Panc1 (cell line): Measurements from ENCODE around the gene U2AF1L4. TPM values are rescaled to one million over a fixed set of nuclear protein-coding genes. Genes with fewer than 3 reads are reported as not detected.

ENCODE experiments used
- ATAC-seq: fragments of 200-7000 bp; cut with Tn5 transposase; 2 replicates; pipeline ENCODE4 v1.9.1; 2020; ENCODE audit warnings: mild to moderate bottlenecking, moderate library complexity
- BruUV-seq: library from RNA; stranded (reverse); fragments of 400-500 nt; replicated peaks from 2 replicates; lab custom pipeline; 2021; lab: Mats Ljungman, UMichigan
- CTCF ChIA-PET: fragments of 300-600 bp; sonication (Branson Sonifier 250); formaldehyde crosslinking; loops from one replicate; lab custom pipeline; 2022; ENCODE audit warnings: antibody characterized with exemption; lab: Charles Lee
- POLR2A ChIA-PET: fragments of 300-600 bp; sonication (Branson Sonifier 250); formaldehyde crosslinking; loops from one replicate; lab custom pipeline; 2022; ENCODE audit warnings: antibody characterized with exemption; lab: Charles Lee
- DNase-seq: peaks from one replicate; pipeline ENCODE4 v3.0.0-alpha.2; 2010; ENCODE audit warnings: low read depth, low spot score
- H3K27ac ChIP-seq: 2 replicates; pipeline ENCODE4 v1.5.1; 2011; ENCODE audit warnings: mild to moderate bottlenecking, low read length, inconsistent platforms
- H3K27me3 ChIP-seq: fragments of 200-500 bp; sonication (Bioruptor generic); 2 replicates; pipeline ENCODE4 v1.6.0; 2014; ENCODE audit warnings: low read length, inconsistent platforms; ENCODE audit not compliant: control insufficient read depth, insufficient read depth
- H3K36me3 ChIP-seq: fragments of 200-500 bp; sonication (Bioruptor generic); 2 replicates; pipeline ENCODE4 v1.5.1; 2014; ENCODE audit warnings: inconsistent platforms, mild to moderate bottlenecking, low read length, moderate library complexity; ENCODE audit not compliant: control insufficient read depth, insufficient read depth
- H3K4me1 ChIP-seq: 2 replicates; pipeline ENCODE4 v1.5.1; 2011; ENCODE audit warnings: inconsistent platforms, mild to moderate bottlenecking, low read length, moderate library complexity; ENCODE audit not compliant: control insufficient read depth, insufficient read depth
- H3K4me3 ChIP-seq, 2 experiments: 2 replicates each; pipeline ENCODE4 v1.5.1; 2011 to 2012; ENCODE audit warnings: low read depth in 2 of 2, low read length in 2 of 2, mild to moderate bottlenecking in 2 of 2, inconsistent platforms in 1 of 2, moderate library complexity in 1 of 2
- H3K9me3 ChIP-seq: fragments of 200-500 bp; sonication (Bioruptor generic); 2 replicates; pipeline ENCODE4 v1.5.1; 2014; ENCODE audit warnings: low read depth, mild to moderate bottlenecking, inconsistent platforms, low read length, moderate library complexity; ENCODE audit not compliant: control insufficient read depth, insufficient read depth
- POLR2AphosphoS5 ChIP-seq: IDR thresholded peaks from 2 replicates; pipeline ENCODE4 v1.6.1; 2012; ENCODE audit warnings: mild to moderate bottlenecking, low read depth, low read length, moderate library complexity
- SIN3A ChIP-seq: IDR thresholded peaks from 2 replicates; pipeline ENCODE4 v1.6.1; 2012; ENCODE audit warnings: low read depth, mild to moderate bottlenecking, low read length, moderate library complexity, borderline replicate concordance; ENCODE audit not compliant: insufficient read depth
- TCF7L2 ChIP-seq: IDR thresholded peaks from 2 replicates; pipeline ENCODE4 v1.6.1; 2011; ENCODE audit warnings: mild to moderate bottlenecking, low read depth, low read length, inconsistent platforms
- in situ Hi-C: cut with HindIII; loops from 2 replicates; pipeline ENCODE4 v1.10.0; 2016; ENCODE audit warnings: low sequenced_read_pairs, low pct_unique_long_range_greater_than_20kb
- intact Hi-C: fragments of 100-400 bp; cut with micrococcal nuclease; formaldehyde crosslinking; loops from one replicate; pipeline ENCODE4 v1.10.0; 2022; ENCODE audit not compliant: unreplicated experiment
- total RNA-seq: library from RNA; stranded (reverse); gene quantifications from one replicate; pipeline ENCODE4 v1.2.1, GENCODE V29; 2021; ENCODE audit not compliant: unreplicated experiment
- TF ChIP-seq, protein P1 (sequence below): fragments of 450-650 bp; IDR thresholded peaks from 2 replicates; pipeline ENCODE4 v1.5.1; 2017; ENCODE audit warnings: mild to moderate bottlenecking
- TF ChIP-seq, protein P2 (sequence below), 2 experiments: IDR thresholded peaks; 2 replicates each; pipeline ENCODE4 v1.6.1; 2011 to 2012; ENCODE audit warnings: low read depth in 2 of 2, control low read depth in 1 of 2, low read length in 1 of 2, mild to moderate bottlenecking in 1 of 2, moderate library complexity in 1 of 2; ENCODE audit not compliant: insufficient read depth in 1 of 2

U2AF1L4 gene
- total RNA-seq, 1 experiment from 2014 or later: 29.8 TPM

- ChIA-PET CTCF (no interaction called here), POLR2A (no interaction called here)
- in situ Hi-C loops: no loop called here
- Histone ChIP-seq H3K36me3 (peaks cover 3% of the 10 kb centered on the region; the same call in 1 of the 2 replicates), H3K4me1 (peaks cover 21% of the 10 kb centered on the region), H3K9me3 (no peaks in the 10 kb centered on the region), H3K27ac (peak overlapping the region; percentile 74), H3K4me3 (peak overlapping the region; percentile 67 to 79), H3K27me3 (no peaks in the 10 kb centered on the region)
- DNase-seq: no peak
- no TSS peak for BruUV-seq
- intact Hi-C loops: no loop called here
- ATAC-seq: no peak
- TF ChIP-seq SIN3A: no peak
- TF ChIP-seq, protein P1, sequence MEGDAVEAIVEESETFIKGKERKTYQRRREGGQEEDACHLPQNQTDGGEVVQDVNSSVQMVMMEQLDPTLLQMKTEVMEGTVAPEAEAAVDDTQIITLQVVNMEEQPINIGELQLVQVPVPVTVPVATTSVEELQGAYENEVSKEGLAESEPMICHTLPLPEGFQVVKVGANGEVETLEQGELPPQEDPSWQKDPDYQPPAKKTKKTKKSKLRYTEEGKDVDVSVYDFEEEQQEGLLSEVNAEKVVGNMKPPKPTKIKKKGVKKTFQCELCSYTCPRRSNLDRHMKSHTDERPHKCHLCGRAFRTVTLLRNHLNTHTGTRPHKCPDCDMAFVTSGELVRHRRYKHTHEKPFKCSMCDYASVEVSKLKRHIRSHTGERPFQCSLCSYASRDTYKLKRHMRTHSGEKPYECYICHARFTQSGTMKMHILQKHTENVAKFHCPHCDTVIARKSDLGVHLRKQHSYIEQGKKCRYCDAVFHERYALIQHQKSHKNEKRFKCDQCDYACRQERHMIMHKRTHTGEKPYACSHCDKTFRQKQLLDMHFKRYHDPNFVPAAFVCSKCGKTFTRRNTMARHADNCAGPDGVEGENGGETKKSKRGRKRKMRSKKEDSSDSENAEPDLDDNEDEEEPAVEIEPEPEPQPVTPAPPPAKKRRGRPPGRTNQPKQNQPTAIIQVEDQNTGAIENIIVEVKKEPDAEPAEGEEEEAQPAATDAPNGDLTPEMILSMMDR: no peak; the same call in 1 of the 2 replicates
- TF ChIP-seq TCF7L2: no peak
- TF ChIP-seq POLR2AphosphoS5: no peak
- TF ChIP-seq, protein P2, sequence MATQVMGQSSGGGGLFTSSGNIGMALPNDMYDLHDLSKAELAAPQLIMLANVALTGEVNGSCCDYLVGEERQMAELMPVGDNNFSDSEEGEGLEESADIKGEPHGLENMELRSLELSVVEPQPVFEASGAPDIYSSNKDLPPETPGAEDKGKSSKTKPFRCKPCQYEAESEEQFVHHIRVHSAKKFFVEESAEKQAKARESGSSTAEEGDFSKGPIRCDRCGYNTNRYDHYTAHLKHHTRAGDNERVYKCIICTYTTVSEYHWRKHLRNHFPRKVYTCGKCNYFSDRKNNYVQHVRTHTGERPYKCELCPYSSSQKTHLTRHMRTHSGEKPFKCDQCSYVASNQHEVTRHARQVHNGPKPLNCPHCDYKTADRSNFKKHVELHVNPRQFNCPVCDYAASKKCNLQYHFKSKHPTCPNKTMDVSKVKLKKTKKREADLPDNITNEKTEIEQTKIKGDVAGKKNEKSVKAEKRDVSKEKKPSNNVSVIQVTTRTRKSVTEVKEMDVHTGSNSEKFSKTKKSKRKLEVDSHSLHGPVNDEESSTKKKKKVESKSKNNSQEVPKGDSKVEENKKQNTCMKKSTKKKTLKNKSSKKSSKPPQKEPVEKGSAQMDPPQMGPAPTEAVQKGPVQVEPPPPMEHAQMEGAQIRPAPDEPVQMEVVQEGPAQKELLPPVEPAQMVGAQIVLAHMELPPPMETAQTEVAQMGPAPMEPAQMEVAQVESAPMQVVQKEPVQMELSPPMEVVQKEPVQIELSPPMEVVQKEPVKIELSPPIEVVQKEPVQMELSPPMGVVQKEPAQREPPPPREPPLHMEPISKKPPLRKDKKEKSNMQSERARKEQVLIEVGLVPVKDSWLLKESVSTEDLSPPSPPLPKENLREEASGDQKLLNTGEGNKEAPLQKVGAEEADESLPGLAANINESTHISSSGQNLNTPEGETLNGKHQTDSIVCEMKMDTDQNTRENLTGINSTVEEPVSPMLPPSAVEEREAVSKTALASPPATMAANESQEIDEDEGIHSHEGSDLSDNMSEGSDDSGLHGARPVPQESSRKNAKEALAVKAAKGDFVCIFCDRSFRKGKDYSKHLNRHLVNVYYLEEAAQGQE (IDR thresholded peaks at IDR 0.05; ENCODE audit: insufficient read depth in 1 of 2, low read depth in 2 of 2, low read length in 1 of 2): no peak
Observed at GRCh38 chr19:35741203-35741515, 4.1 kb downstream of the U2AF1L4 start.

DNA sequence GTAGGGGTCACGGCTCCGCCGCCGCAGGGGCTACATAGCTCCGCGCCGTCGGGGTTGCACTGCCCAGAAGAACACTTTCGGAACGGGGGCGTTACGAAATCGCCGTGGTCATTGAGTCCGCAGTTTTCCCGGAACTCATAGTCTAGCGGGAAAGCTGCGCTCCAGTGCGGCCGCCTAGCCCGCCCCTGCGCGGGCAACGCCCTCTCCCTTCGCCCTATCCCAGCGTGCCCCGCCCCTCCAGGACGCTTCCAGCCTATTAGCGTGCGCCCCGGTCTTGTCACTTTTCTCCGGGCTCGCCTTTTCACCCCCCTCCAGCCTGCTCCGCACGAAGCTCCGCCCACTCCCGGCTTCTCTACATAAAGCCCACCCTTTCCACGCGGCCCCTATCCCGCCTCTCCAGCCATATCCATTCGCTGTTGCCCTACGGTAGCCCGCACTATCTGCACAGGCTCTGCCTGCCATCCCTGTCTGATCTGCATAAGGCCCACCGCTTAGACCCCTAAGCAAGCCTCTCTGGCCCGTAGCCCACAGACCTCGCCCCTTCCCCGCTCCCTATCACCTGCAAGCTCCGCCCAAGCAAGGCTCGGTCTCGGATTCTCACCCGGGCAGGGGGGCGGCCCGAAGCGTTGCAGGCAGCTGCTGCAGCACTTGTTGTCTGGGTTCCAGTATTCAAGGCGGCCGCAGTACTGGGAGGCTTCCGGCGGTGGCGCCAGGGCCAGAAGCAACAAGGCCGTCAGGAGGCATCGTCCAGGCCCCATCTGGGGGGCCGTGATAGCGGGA is 4.6 kb downstream of the U2AF1L4 start:
- ChIA-PET CTCF (interaction anchor here (0.6 to 0.7 kb wide), 2 partner anchors 390 to 616 kb away, joined by 3 read pairs; no protein-coding TSS in a partner anchor), POLR2A (no interaction called here)
- Histone ChIP-seq H3K9me3 (no peaks in the 10 kb centered on the region), H3K4me1 (peaks cover 18% of the 10 kb centered on the region), H3K27me3 (no peaks in the 10 kb centered on the region), H3K4me3 (peak overlapping the region; percentile 67 to 79), H3K36me3 (peaks cover 3% of the 10 kb centered on the region; the same call in 1 of the 2 replicates), H3K27ac (peak overlapping the region; percentile 78)
- intact Hi-C loops: no loop called here
- in situ Hi-C loops: no loop called here
- DNase-seq (peak; percentile 73), ATAC-seq (peak; percentile 87)
- TF ChIP-seq POLR2AphosphoS5 (peak; percentile 42), SIN3A (peak; percentile 95; the same call in 1 of the 2 replicates), TCF7L2 (no peak)
- TF ChIP-seq, protein P2 (IDR thresholded peaks at IDR 0.05; ENCODE audit: insufficient read depth in 1 of 2, low read depth in 2 of 2, low read length in 1 of 2): peak in 1 of 2 experiments; percentile 18; a peak in 1 of 4 replicates
- BruUV-seq: no TSS peak
